Choroid plexus epithelial cell (primary cell): Measurements from ENCODE around the gene NXN.
A peak's percentile ranks its signal among the peaks of the same experiment; 100 is the strongest.
"Not testable (repeated sequence)": the region's sequence is repeated elsewhere in the genome, so short reads cannot be mapped to it uniquely, and the experiment has no call there.

ENCODE experiments used
- DNase-seq: peaks from one replicate; pipeline ENCODE4 v3.0.0-alpha.2; 2010; ENCODE audit warnings: low read depth
- H3K4me3 ChIP-seq: 2 replicates; pipeline ENCODE4 v1.5.1; 2011; ENCODE audit warnings: low read depth, mild to moderate bottlenecking, control low read depth, low read length, moderate library complexity
- CTCF ChIP-seq: conservative IDR thresholded peaks from 2 replicates; pipeline ENCODE4 v1.5.1; 2011; ENCODE audit warnings: low read depth, mild to moderate bottlenecking, control low read depth, inconsistent platforms, low read length, moderate library complexity

NXN gene

GRCh38 chr17:876272-876671 lies 103.3 kb downstream of the NXN start:
- DNase-seq: no peak
- no peak overlapping the region for H3K4me3 ChIP-seq
- TF ChIP-seq CTCF: no peak

- not testable (repeated sequence) for DNase-seq, H3K4me3 ChIP-seq
These were observed 105.0 kb downstream of the NXN start for GRCh38 chr17:874590-874989.

- DNase-seq: no peak
- TF ChIP-seq CTCF: no peak
These were observed 106.7 kb downstream of the NXN start for GRCh38 chr17:872855-873254.

GRCh38 chr17:871751-872519 lies 107.6 kb downstream of the NXN start:
- DNase-seq: no peak
- H3K4me3 ChIP-seq: no peak overlapping the region
- no peak for TF ChIP-seq CTCF

More at GRCh38 chr17:872855-873254, 106.7 kb downstream of the NXN start:
- H3K4me3 ChIP-seq: no peak overlapping the region

- H3K4me3 ChIP-seq: no peak overlapping the region
- peak; percentile 47 for DNase-seq
- TF ChIP-seq CTCF: no peak
These were observed 109.7 kb downstream of the NXN start for GRCh38 chr17:869567-870525.

GRCh38 chr17:869086-869485 lies 110.5 kb downstream of the NXN start:
- DNase-seq: peak; percentile 51
- no peak for TF ChIP-seq CTCF
- H3K4me3 ChIP-seq: no peak overlapping the region

GRCh38 chr17:867896-868489 lies 111.6 kb downstream of the NXN start:
- no peak for DNase-seq
- no peak for TF ChIP-seq CTCF
- no peak overlapping the region for H3K4me3 ChIP-seq

- not testable (repeated sequence) for DNase-seq, H3K4me3 ChIP-seq
These were observed 112.3 kb downstream of the NXN start for GRCh38 chr17:867238-867637.
